ENCODE data around the gene FHOD3. TPM values are rescaled to one million over a fixed set of nuclear protein-coding genes. Genes with fewer than 3 reads are reported as not detected.

The FHOD3 gene
- total RNA-seq, 1 experiment from 2014 or later = 2.9 TPM

GRCh38 chr18:36459203-36459602 lies 161.7 kb downstream of the FHOD3 start:
- no peak overlapping the region for H3K27ac Mint-ChIP-seq (ENCODE audit: unreplicated experiment)
- intact Hi-C loops (cut with micrococcal nuclease; ENCODE audit: unreplicated experiment) = no loop called here
- H3K9me3 Mint-ChIP-seq (ENCODE audit: low read depth, unreplicated experiment) = no peaks in the 10 kb centered on the region
- H3K4me3 Mint-ChIP-seq (ENCODE audit: low read depth, unreplicated experiment) = no peak overlapping the region
- peaks cover 11% of the 10 kb centered on the region for H3K27me3 Mint-ChIP-seq (ENCODE audit: unreplicated experiment)
- H3K36me3 Mint-ChIP-seq (ENCODE audit: insufficient read depth, unreplicated experiment) = no peaks in the 10 kb centered on the region
- CTCF ChIA-PET = no interaction called here
- no peak for DNase-seq
- TF ChIP-seq CTCF (IDR thresholded peaks at IDR 0.05; ENCODE audit: unreplicated experiment) = no peak
- no TSS peak for BruUV-seq (replicated peaks)
- H3K4me1 Mint-ChIP-seq (ENCODE audit: low read depth, unreplicated experiment) = peaks cover 9% of the 10 kb centered on the region

- CTCF ChIA-PET = no interaction called here
- Mint-ChIP-seq H3K27me3 (ENCODE audit: unreplicated experiment) (peaks cover 11% of the 10 kb centered on the region), H3K36me3 (ENCODE audit: insufficient read depth, unreplicated experiment) (no peaks in the 10 kb centered on the region), H3K9me3 (ENCODE audit: low read depth, unreplicated experiment) (no peaks in the 10 kb centered on the region), H3K4me3 (ENCODE audit: low read depth, unreplicated experiment) (no peak overlapping the region), H3K27ac (ENCODE audit: unreplicated experiment) (no peak overlapping the region), H3K4me1 (ENCODE audit: low read depth, unreplicated experiment) (peaks cover 3% of the 10 kb centered on the region)
- BruUV-seq (replicated peaks) = no TSS peak
- intact Hi-C loops (cut with micrococcal nuclease; ENCODE audit: unreplicated experiment) = no loop called here
- no peak for DNase-seq
- no peak for TF ChIP-seq CTCF (IDR thresholded peaks at IDR 0.05; ENCODE audit: unreplicated experiment)
Measured at GRCh38 chr18:36459786-36460185, 162.3 kb downstream of the FHOD3 start.

- DNase-seq = no peak
- Mint-ChIP-seq H3K4me1 (ENCODE audit: low read depth, unreplicated experiment) (no peaks in the 10 kb centered on the region), H3K9me3 (ENCODE audit: low read depth, unreplicated experiment) (no peaks in the 10 kb centered on the region), H3K27me3 (ENCODE audit: unreplicated experiment) (peaks cover 13% of the 10 kb centered on the region), H3K36me3 (ENCODE audit: insufficient read depth, unreplicated experiment) (no peaks in the 10 kb centered on the region), H3K4me3 (ENCODE audit: low read depth, unreplicated experiment) (no peak overlapping the region), H3K27ac (ENCODE audit: unreplicated experiment) (no peak overlapping the region)
- CTCF ChIA-PET = no interaction called here
- no peak for TF ChIP-seq CTCF (IDR thresholded peaks at IDR 0.05; ENCODE audit: unreplicated experiment)
- intact Hi-C loops (cut with micrococcal nuclease; ENCODE audit: unreplicated experiment) = no loop called here
- BruUV-seq (replicated peaks) = no TSS peak
Measured at GRCh38 chr18:36460324-36460850, 162.9 kb downstream of the FHOD3 start.

- TF ChIP-seq CTCF (IDR thresholded peaks at IDR 0.05; ENCODE audit: unreplicated experiment) = no peak
- no peak for DNase-seq
- no peak overlapping the region for H3K4me3 Mint-ChIP-seq (ENCODE audit: low read depth, unreplicated experiment)
- CTCF ChIA-PET = interaction anchor here (1.4 kb wide), 1 partner anchor 34 kb away, joined by 3 read pairs; no protein-coding TSS in a partner anchor
- peaks cover 18% of the 10 kb centered on the region for H3K27me3 Mint-ChIP-seq (ENCODE audit: unreplicated experiment)
- H3K36me3 Mint-ChIP-seq (ENCODE audit: insufficient read depth, unreplicated experiment) = no peaks in the 10 kb centered on the region
- H3K9me3 Mint-ChIP-seq (ENCODE audit: low read depth, unreplicated experiment) = no peaks in the 10 kb centered on the region
- H3K27ac Mint-ChIP-seq (ENCODE audit: unreplicated experiment) = no peak overlapping the region
- H3K4me1 Mint-ChIP-seq (ENCODE audit: low read depth, unreplicated experiment) = no peaks in the 10 kb centered on the region
- no TSS peak for BruUV-seq (replicated peaks)
- intact Hi-C loops (cut with micrococcal nuclease; ENCODE audit: unreplicated experiment) = no loop called here
Measured at GRCh38 chr18:36460854-36461253, 163.3 kb downstream of the FHOD3 start.
